HG03280 (cell line): ENCODE data around the gene L3MBTL2.
A peak's percentile ranks its signal among the peaks of the same experiment; 100 is the strongest.
"Not testable (repeated sequence)": the region's sequence is repeated elsewhere in the genome, so short reads cannot be mapped to it uniquely, and the experiment has no call there.

Experiments
- ATAC-seq: cut with Tn5 transposase; IDR thresholded peaks from one replicate; pipeline ENCODE4 v1.9.1; 2021; ENCODE audit warnings: mild to moderate bottlenecking, moderate library complexity; ENCODE audit not compliant: unreplicated experiment

Gene L3MBTL2

DNA sequence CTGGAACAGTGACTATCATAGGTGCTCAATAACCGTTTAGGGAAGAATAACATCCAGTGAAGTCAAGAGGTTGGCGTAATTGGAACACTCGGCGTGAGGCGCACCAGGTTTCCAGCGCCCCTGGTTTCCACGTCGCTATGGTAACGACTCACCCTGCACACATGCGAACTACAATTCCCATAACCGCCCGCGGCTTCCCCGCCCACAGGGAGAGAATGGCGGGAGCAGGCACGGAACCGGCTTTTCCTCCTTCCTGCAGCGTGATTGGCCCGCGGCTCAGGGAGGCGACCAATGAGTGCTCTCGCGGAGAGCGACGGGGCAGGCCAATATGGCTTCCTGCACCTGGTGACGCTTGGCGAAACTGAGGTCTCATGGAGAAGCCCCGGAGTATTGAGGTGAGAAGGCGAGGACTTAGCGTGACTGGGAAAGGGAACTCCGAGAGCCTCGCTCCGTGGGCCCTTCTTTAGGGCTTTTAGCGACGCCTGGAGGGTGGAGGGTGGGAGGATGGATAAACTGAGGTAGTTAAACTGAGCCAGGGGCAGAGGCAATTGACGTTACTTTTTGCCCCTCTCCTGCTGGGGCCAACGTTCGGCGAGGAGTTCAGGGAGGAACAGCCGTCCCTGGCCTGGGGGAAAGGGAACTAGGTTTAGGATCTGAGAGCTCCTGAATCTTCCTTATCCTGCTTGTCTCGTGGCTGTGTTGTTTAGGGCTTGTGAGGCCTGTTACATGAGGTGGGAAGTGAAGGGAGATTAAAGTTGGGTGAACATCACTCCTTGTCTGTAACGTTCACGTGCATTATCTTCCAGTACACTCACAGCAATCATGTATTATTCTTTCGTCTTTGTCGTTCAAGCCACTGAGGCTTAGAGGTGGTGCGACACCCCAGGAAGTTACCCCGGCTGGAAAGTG, at the start of gene L3MBTL2:
Gene L3MBTL2, plus strand, starts transcription at position 321 of the 909 bp plus-strand sequence. Its CDS starts 51 bp downstream, at position 372.
- peak; percentile 98 for ATAC-seq

DNA sequence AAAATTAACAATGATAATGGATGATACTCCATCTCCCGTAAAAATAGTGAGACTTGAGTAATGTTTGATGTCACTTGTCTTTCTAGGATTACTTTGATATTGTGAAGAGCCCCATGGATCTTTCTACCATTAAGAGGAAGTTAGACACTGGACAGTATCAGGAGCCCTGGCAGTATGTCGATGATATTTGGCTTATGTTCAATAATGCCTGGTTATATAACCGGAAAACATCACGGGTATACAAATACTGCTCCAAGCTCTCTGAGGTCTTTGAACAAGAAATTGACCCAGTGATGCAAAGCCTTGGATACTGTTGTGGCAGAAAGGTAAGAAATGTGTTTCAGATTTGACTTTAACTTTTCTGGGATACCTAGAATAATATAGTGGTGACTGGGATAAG, 48.0 kb upstream of the L3MBTL2 start:
- no peak for ATAC-seq

DNA sequence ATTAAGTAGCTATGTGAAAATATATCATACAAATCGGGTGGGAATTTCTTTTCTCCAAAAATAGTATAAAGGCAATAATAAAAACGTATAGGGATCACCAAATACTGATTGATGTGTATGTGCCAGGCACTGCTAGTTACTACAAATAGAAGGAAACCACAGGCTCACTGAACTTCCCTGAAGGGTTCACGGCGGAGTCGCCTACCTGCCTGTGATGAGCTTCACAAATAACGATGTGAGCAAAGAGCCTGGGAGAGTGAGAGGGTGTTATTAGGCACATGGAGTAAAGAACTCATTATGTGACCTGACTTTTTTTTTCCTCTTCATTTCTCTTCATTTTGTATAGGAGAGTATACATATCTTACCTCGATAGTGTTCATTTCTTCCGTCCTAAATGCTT, 36.0 kb upstream of the L3MBTL2 start:
- ATAC-seq: no peak

DNA sequence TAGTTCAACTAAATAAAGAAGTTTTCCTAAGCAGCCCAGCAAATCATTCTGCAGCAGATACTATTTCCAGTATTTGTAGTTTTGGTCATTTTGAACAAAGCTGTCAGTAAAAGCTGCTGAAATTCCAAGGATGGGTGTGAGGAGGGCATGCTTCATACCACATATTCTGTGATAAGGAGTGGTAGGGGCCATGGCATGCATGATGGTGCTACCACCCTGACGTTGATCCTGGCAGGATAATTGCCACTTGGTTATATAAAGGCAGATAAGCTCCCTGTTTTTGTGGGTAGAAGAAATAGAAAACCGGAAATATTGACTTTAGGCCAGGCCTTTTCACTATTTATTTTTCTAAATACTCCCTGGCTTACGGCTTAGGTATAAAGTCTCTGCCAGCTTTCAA, 33.1 kb upstream of the L3MBTL2 start:
- ATAC-seq: no peak

DNA sequence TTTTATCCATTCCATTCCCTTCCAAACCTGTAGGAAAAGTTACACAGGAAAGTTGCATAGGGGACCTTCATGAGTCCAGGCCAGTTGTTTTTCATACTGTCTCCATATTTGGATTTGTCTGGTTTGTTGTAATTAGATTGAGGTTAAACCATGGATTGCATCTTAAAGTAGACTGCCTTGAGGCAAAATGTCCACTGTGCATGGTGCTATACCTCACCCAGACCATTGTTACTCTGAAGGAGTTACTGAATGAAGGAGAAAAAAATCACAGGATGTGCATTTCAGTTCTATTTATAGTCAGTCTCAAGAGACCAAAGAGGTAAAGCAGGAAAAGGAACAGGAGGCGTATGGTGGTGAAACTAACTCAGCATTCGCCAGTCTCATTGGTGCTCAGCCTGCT, 29.6 kb upstream of the L3MBTL2 start:
- ATAC-seq: no peak

DNA sequence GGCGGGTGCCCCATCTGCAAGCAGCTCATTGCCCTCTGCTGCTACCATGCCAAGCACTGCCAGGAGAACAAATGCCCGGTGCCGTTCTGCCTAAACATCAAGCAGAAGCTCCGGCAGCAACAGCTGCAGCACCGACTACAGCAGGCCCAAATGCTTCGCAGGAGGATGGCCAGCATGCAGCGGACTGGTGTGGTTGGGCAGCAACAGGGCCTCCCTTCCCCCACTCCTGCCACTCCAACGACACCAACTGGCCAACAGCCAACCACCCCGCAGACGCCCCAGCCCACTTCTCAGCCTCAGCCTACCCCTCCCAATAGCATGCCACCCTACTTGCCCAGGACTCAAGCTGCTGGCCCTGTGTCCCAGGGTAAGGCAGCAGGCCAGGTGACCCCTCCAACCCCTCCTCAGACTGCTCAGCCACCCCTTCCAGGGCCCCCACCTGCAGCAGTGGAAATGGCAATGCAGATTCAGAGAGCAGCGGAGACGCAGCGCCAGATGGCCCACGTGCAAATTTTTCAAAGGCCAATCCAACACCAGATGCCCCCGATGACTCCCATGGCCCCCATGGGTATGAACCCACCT, 28.0 kb upstream of the L3MBTL2 start:
- ATAC-seq: no peak

DNA sequence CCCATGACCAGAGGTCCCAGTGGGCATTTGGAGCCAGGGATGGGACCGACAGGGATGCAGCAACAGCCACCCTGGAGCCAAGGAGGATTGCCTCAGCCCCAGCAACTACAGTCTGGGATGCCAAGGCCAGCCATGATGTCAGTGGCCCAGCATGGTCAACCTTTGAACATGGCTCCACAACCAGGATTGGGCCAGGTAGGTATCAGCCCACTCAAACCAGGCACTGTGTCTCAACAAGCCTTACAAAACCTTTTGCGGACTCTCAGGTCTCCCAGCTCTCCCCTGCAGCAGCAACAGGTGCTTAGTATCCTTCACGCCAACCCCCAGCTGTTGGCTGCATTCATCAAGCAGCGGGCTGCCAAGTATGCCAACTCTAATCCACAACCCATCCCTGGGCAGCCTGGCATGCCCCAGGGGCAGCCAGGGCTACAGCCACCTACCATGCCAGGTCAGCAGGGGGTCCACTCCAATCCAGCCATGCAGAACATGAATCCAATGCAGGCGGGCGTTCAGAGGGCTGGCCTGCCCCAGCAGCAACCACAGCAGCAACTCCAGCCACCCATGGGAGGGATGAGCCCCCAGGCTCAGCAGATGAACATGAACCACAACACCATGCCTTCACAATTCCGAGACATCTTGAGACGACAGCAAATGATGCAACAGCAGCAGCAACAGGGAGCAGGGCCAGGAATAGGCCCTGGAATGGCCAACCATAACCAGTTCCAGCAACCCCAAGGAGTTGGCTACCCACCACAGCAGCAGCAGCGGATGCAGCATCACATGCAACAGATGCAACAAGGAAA, 27.3 kb upstream of the L3MBTL2 start:
- no peak for ATAC-seq

DNA sequence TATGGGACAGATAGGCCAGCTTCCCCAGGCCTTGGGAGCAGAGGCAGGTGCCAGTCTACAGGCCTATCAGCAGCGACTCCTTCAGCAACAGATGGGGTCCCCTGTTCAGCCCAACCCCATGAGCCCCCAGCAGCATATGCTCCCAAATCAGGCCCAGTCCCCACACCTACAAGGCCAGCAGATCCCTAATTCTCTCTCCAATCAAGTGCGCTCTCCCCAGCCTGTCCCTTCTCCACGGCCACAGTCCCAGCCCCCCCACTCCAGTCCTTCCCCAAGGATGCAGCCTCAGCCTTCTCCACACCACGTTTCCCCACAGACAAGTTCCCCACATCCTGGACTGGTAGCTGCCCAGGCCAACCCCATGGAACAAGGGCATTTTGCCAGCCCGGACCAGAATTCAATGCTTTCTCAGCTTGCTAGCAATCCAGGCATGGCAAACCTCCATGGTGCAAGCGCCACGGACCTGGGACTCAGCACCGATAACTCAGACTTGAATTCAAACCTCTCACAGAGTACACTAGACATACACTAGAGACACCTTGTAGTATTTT, 26.6 kb upstream of the L3MBTL2 start:
- no peak for ATAC-seq

DNA sequence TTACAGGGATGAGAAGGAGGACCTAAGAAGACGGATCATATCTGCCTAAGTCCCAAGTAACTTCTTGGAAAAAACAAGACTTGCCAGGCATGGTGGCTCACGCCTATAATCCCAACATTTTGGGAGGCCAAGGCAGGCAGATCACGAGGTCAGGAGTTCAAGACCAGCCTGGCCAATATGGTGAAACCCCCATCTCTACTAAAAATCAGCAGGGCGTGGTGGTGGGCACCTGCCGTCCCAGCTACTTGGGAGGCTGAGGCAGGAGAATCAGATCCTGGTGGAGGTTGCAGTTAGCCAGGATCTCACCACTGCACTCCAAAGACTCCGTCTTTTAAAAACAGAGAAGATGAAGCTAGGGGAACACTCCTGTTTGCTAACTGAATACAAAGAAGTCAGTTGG, 24.8 kb upstream of the L3MBTL2 start:
- not testable (repeated sequence) for ATAC-seq

DNA sequence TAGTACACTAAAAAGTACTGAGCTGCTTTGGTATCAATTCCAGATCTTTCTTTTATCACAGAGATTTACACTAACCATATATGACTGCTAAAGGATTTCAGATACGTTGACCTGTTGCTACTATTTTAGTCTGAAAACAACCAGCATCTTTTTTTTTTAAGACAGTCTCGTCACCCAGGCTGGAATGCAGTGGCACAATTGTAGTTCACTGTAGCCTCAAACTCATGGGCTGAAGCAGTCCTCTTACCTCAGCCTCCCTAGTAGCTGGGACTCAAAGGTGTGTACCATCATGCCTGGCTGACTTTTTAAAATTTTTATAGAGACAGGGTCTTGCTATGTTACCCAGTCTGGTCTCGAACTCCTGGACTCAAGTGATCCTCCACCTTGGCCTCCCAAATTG, 24.2 kb upstream of the L3MBTL2 start:
- no peak for ATAC-seq

DNA sequence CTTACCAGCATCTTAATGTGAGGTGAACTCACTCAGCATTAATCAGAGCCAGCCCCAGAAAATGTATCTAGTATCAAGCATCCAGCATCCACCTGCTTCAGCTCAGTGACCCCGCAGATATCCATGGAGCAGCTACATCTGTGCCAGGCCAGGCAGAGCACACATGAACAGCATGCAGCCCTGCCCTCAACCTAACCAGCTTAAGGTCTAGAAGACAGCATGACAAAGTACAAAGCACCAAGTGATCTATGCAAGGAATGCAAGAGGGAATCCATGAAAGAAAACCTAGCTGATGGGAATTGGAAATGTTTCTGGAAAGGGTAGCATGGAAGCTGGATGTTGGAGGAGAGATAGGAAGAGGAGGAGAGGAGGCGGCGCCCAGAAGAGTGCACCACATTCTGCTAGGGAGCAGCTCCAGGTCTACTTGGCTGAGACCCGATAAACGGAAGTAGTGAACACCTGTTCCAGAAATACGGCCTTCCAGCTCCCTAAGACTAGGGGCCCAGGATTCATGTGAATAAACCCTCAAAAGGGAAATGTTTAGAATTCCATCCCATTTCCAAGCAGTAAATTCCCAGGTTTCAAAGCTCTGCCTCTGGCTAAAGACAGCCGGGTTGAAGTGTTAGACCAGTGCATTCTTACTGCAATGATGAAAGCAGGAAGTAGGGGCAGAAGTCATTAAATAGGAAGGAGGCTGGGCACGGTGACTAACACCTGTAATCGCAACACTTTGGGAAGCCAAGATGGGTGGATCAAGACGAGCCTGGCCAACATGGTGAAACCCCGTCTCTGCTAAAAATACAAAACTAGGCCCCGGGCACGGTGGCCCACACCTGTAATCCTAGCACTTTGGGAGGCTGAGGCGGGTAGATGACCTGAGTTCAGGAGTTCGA, 23.5 kb upstream of the L3MBTL2 start:
- no peak for ATAC-seq

DNA sequence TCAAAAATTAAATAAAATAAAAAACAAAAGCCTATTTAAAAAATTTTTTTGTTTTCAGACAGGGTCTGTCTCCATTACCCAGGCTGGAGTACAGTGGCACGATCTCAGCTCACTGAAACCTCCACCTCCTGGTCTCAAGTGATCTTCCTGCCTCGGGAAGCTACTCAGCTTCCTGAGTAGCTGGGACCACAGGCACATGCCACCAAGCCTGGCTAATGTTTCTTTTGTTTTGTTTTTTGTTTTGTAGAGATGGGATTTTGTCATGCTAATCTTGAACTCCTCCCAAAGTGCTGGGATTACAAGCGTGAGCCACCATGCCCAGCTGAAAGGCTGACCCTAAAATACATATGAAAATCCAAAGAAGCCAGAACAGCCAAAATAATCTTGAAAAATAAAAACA, 20.4 kb upstream of the L3MBTL2 start:
- ATAC-seq: no peak

DNA sequence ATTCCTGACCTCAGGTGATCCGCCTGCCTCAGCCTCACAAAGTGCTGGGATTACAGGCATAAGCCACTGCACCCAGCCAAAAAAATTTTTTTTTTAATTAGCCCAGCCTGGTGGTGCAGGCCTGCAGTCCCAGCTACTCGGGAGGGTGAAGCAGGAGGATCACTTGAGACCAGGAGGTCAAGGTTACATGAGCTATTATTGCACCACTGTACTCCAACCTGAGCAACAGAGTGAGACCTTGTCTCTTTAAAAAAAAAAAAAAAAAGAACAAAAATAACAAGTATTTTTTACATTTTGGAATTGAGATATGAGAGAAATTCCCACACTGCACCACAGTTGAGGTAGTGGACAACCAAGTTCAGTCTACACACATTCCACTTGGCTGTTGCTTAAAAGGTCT, 13.6 kb upstream of the L3MBTL2 start:
- ATAC-seq: no peak

DNA sequence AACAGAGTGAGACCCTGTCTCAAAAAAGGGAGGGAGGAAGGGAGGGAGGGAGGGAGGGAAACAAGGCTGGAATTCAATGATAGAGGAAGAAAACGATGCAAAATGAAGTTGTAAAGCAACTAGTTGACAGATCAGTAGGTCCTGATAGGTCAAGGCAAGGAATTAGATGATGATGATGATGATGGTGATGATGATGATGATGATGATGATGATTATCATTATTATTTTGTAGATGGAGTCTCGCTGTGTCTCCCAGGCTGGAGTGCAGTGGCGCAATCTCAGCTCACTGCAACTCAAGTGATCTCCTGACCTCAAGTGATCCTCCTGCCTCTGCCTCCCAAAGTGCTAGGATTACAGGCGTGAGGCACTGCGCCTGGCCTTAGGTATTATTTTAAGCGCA, 11.3 kb upstream of the L3MBTL2 start:
- ATAC-seq: no peak

DNA sequence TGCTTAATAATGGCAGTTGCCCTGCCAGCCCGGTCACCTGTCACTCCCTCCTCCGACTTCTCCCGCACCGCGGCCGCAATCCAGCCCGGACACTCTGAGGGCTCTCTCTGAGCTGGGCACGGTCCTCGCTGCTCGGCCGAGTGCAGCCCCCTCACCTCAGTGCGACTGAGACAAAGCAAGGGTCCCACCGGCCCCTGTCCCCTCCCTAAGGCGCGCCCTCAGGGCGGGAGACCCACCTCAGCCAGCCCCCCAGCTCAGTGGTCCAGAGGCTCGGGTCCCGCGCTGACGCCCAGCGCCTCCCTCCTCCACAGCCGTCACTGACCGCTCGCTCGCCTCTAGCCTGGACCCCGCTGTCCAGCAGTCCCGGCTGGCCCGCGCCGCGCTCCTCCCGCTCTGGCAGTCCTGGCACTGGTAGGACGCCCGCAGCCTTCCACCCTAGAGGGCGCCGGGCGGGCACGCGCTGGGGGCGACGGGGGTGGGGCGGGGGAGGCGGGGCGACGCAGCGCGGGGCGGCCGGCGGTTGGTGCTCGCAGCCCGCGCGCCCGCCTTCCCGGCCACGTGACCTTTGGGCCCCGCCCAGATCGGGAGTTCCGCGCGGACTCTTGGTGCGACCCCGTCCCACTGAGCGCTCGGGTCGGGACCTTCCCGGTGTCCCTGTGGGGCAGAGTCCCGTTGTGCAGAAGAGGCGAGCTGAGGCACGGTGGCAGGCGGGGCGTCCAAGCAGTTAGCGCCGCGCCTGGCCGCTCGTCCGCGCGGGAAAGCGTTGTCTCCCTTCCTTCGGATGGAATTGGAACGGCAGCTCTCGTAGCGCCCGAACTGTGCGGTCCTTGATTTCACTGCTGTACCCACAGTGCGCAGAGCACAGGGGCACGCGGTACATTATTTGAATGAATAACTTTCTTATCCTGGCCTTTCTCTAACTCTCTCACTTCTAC, 7.8 kb upstream of the L3MBTL2 start:
- ATAC-seq: peak; percentile 85

DNA sequence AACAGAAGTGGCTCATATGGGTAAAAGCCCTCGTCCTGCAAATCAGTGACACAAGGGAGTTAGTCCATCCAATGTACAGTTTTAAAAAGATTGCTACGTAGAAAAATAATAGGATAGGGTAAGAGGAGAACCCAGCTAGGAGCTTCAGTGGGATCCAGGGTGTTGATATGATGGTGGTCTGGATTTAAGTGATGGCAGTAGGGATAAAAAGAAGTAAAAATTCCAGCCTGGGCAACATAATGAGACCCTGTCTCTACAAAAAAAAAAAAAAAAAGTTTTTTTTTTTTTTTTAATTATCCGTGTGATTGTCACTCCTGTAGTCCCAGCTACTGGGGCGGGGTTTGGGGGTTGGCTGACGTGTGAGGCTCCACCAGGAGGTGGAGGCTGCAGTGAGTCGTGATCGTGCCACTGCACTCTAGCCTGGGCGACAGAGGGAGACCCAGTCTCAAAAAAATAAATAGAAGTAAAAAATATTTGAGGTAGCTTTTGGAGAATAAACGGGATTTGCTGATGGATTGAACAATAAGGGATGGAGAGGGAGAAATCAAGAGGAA, 7.0 kb upstream of the L3MBTL2 start:
- no peak for ATAC-seq

DNA sequence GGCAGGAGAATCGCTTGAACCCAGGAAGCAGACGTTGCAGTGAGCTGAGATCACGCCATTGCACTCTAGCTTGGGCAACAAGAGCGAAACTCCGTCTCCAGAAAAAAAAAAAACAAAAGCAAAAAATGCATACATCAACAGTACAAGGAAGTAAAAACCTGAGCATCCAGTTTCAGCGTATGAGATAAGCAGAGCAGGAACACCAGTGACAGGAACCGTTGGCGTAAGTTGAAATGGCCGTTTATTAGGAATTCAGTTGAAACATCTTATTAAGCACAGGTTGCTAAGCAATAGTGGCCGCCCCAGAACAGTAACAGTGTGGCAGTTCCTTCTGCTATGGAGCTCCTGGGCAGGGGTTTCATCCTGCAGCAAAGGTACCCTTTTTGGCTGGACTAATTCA, 4.0 kb upstream of the L3MBTL2 start:
- ATAC-seq: no peak

DNA sequence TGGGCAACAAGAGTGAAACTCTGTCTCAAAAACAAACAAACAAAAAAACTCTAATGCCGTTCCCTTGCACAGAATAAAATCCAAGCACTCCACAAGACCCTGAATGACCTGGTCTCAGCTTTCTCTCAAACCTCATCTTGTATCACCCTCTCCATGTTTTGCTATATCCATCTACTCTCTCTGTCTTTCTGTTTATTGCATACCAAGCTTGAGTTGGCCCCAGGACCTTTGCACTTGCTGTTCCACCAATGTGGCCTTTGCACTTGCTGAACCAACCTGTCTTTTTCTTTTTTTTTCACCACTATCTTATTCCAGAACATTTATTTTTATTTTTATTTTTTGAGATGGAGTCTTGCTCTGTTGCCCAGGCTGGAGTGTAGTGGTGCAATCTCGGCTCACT, 2.0 kb upstream of the L3MBTL2 start:
- no peak for ATAC-seq

DNA sequence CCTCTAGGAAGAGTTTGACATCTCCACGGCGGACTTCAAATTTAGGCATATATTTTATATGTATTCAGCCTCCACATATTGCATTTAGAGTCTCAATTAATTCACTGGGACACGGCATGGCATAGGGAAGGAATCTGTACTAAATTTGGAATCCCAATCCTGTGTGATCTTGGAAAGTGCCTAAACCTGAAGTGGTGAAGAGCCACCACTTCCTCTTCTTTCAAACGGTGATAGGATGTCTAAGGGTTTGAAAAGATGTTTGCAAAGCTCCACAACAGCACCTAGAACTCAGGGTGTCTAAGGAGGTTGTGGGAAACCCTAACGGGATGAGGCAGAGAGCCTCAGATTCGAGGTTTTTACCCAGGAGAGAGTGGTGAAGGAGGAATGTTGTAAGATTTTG, 1.0 kb upstream of the L3MBTL2 start:
- no peak for ATAC-seq
